Esophagus (tissue), 2 donors: ENCODE data around the gene FOXN3. TPM values are rescaled to one million over a fixed set of nuclear protein-coding genes. Genes with fewer than 3 reads are reported as not detected.
A peak's percentile ranks its signal among the peaks of the same experiment; 100 is the strongest.

Experiments used
- H3K27ac ChIP-seq, 2 donors: one replicate each; pipeline ENCODE4 v1.5.1; 2013; ENCODE audit warnings: low read depth in 2 of 2, mild to moderate bottlenecking in 2 of 2, inconsistent platforms in 1 of 2, low read length in 1 of 2, moderate library complexity in 1 of 2
- H3K27me3 ChIP-seq, 2 donors: one replicate each; pipeline ENCODE4 v1.6.1; 2013; ENCODE audit warnings: low read length in 2 of 2, control low read depth in 1 of 2, mild to moderate bottlenecking in 1 of 2; ENCODE audit not compliant: insufficient read depth in 2 of 2, control insufficient read depth in 1 of 2
- H3K36me3 ChIP-seq, 2 donors: one replicate each; pipeline ENCODE4 v1.6.1; 2013; ENCODE audit warnings: low read length in 1 of 2; ENCODE audit not compliant: control insufficient read depth in 2 of 2, insufficient read depth in 2 of 2
- H3K4me1 ChIP-seq, 2 donors: one replicate each; pipeline ENCODE4 v1.6.1; 2013; ENCODE audit warnings: low read length in 1 of 2; ENCODE audit not compliant: control insufficient read depth in 2 of 2, insufficient read depth in 2 of 2
- H3K4me3 ChIP-seq, 2 donors: one replicate each; pipeline ENCODE4 v1.5.1; 2013; ENCODE audit warnings: low read length in 2 of 2, mild to moderate bottlenecking in 2 of 2, low read depth in 1 of 2, moderate library complexity in 1 of 2
- H3K9me3 ChIP-seq, 2 donors: one replicate each; pipeline ENCODE4 v1.6.1; 2013; ENCODE audit warnings: mild to moderate bottlenecking in 2 of 2, low read depth in 1 of 2, low read length in 1 of 2, moderate library complexity in 1 of 2; ENCODE audit not compliant: control insufficient read depth in 2 of 2, insufficient read depth in 1 of 2
- WGBS, 2 donors: extraction: QIAGEN DNeasy Blood & Tissue Kit; methylation state at CpG; one replicate each; pipeline ENCODE4 v1.1.7; 2013; 5-methylcytosine and 5-hydroxymethylcytosine counted together
- polyA plus RNA-seq, 2 donors: library from polyadenylated mRNA; stranded (reverse); fragments of 200-250 nt; gene quantifications; one replicate each; pipeline ENCODE4 v1.2.3, GENCODE V29; 2013
- donor health status: healthy with polysubstance abuse.
- donor health status: Bipolar disorder and iron deficiency.

Gene FOXN3
- polyA plus RNA-seq, 2 donors: 10.3 to 14.1 TPM

- Histone ChIP-seq H3K36me3 (no peaks in the 10 kb centered on the region), H3K4me3 (no peak overlapping the region), H3K27me3 (no peaks in the 10 kb centered on the region), H3K4me1 (peaks cover 0 to 2% of the 10 kb centered on the region in 2 donors), H3K9me3 (no peaks in the 10 kb centered on the region), H3K27ac (no peak overlapping the region)
- 81 to 84% methylated on average over 15 of the region's 15 CpGs for WGBS, 2 donors
These were observed 19.0 kb upstream of the FOXN3 start for GRCh38 chr14:89435892-89436656.

GRCh38 chr14:89435492-89435891 lies 18.5 kb upstream of the FOXN3 start:
- H3K9me3 ChIP-seq: no peaks in the 10 kb centered on the region
- no peak overlapping the region for H3K27ac ChIP-seq
- no peak overlapping the region for H3K4me3 ChIP-seq
- H3K36me3 ChIP-seq: no peaks in the 10 kb centered on the region
- WGBS, 2 donors: 93 to 94% methylated on average over 7 of the region's 7 CpGs
- no peaks in the 10 kb centered on the region for H3K27me3 ChIP-seq
- peaks cover 0 to 2% of the 10 kb centered on the region in 2 donors for H3K4me1 ChIP-seq

GRCh38 chr14:89432226-89432625 lies 15.2 kb upstream of the FOXN3 start:
- H3K27ac ChIP-seq: no peak overlapping the region
- no peaks in the 10 kb centered on the region for H3K27me3 ChIP-seq
- H3K4me3 ChIP-seq: no peak overlapping the region
- peaks cover 0 to 11% of the 10 kb centered on the region in 2 donors for H3K4me1 ChIP-seq
- H3K9me3 ChIP-seq: no peaks in the 10 kb centered on the region
- H3K36me3 ChIP-seq: no peaks in the 10 kb centered on the region
- WGBS, 2 donors: 52 to 63% methylated on average over 4 of the region's 4 CpGs

- 15% methylated on average over 9 of the region's 9 CpGs for WGBS, 2 donors
- Histone ChIP-seq H3K9me3 (no peaks in the 10 kb centered on the region), H3K4me1 (peaks cover 0 to 11% of the 10 kb centered on the region in 2 donors), H3K27me3 (no peaks in the 10 kb centered on the region), H3K36me3 (no peaks in the 10 kb centered on the region), H3K4me3 (peak overlapping the region in 1 of 2 donors; percentile 34), H3K27ac (peak overlapping the region; percentile 52 to 70)
These were observed 13.6 kb upstream of the FOXN3 start for GRCh38 chr14:89430391-89431236.

- H3K4me1 ChIP-seq: peaks cover 0 to 11% of the 10 kb centered on the region in 2 donors
- H3K36me3 ChIP-seq: no peaks in the 10 kb centered on the region
- peak overlapping the region in 1 of 2 donors; percentile 34 for H3K4me3 ChIP-seq
- H3K27ac ChIP-seq: peak overlapping the region; percentile 24 to 85
- WGBS, 2 donors: 16 to 25% methylated on average over 14 of the region's 14 CpGs
- H3K9me3 ChIP-seq: no peaks in the 10 kb centered on the region
- H3K27me3 ChIP-seq: no peaks in the 10 kb centered on the region
These were observed 12.5 kb upstream of the FOXN3 start for GRCh38 chr14:89429199-89430181.

- H3K4me1 ChIP-seq: peaks cover 0 to 11% of the 10 kb centered on the region in 2 donors
- H3K27ac ChIP-seq: peak overlapping the region; percentile 24 to 85
- no peaks in the 10 kb centered on the region for H3K27me3 ChIP-seq
- no peak overlapping the region for H3K4me3 ChIP-seq
- no peaks in the 10 kb centered on the region for H3K36me3 ChIP-seq
- WGBS, 2 donors: 49 to 66% methylated on average over 17 of the region's 17 CpGs
- H3K9me3 ChIP-seq: no peaks in the 10 kb centered on the region
These were observed 11.6 kb upstream of the FOXN3 start for GRCh38 chr14:89428546-89429198.

GRCh38 chr14:89428173-89428523 lies 11.1 kb upstream of the FOXN3 start:
- Histone ChIP-seq H3K4me1 (peaks cover 0 to 11% of the 10 kb centered on the region in 2 donors), H3K36me3 (no peaks in the 10 kb centered on the region)
- 42 to 53% methylated on average over 2 of the region's 2 CpGs for WGBS, 2 donors

GRCh38 chr14:89427426-89428172 lies 10.6 kb upstream of the FOXN3 start:
- H3K27ac ChIP-seq: no peak overlapping the region
- no peaks in the 10 kb centered on the region for H3K27me3 ChIP-seq
- H3K4me1 ChIP-seq: peaks cover 0 to 14% of the 10 kb centered on the region in 2 donors
- H3K9me3 ChIP-seq: no peaks in the 10 kb centered on the region
- H3K36me3 ChIP-seq: no peaks in the 10 kb centered on the region
- H3K4me3 ChIP-seq: no peak overlapping the region
- 68 to 72% methylated on average over 11 of the region's 11 CpGs for WGBS, 2 donors

More at GRCh38 chr14:89428173-89428523, 11.1 kb upstream of the FOXN3 start:
- Histone ChIP-seq H3K27me3 (no peaks in the 10 kb centered on the region), H3K4me3 (no peak overlapping the region), H3K27ac (peak overlapping the region; percentile 24 to 85), H3K9me3 (no peaks in the 10 kb centered on the region)
